Osteoblast (primary cell): ENCODE data around the gene CEACAM16. TPM values are rescaled to one million over a fixed set of nuclear protein-coding genes. Genes with fewer than 3 reads are reported as not detected.

Experiments used
- DNase-seq: peaks from one replicate; pipeline ENCODE4 v3.0.0; 2011; ENCODE audit warnings: low spot score, mixed read lengths; ENCODE audit not compliant: insufficient read length; ENCODE audit errors: missing footprints
- H2AFZ ChIP-seq: 2 replicates; pipeline ENCODE4 v1.6.0; 2011; ENCODE audit warnings: mild to moderate bottlenecking, low read length
- H3K27ac ChIP-seq: 2 replicates; pipeline ENCODE4 v1.5.1; 2011; ENCODE audit warnings: mild to moderate bottlenecking, low read depth, low read length, moderate library complexity
- H3K27me3 ChIP-seq: 2 replicates; pipeline ENCODE4 v1.6.0; 2012; ENCODE audit warnings: mild to moderate bottlenecking, control low read depth, inconsistent platforms, low read length, moderate library complexity; ENCODE audit not compliant: insufficient read depth
- H3K36me3 ChIP-seq: 2 replicates; pipeline ENCODE4 v1.5.1; 2011; ENCODE audit warnings: mild to moderate bottlenecking, low read length, control low read depth, moderate library complexity; ENCODE audit not compliant: insufficient read depth
- H3K4me1 ChIP-seq: 2 replicates; pipeline ENCODE4 v1.5.1; 2011; ENCODE audit warnings: mild to moderate bottlenecking, low read length, control low read depth, moderate library complexity; ENCODE audit not compliant: insufficient read depth
- H3K4me2 ChIP-seq: 2 replicates; pipeline ENCODE4 v1.6.0; 2011; ENCODE audit warnings: mild to moderate bottlenecking, low read length; ENCODE audit not compliant: insufficient read depth
- H3K4me3 ChIP-seq: fragments of 200-600 bp; sonication (generic); 3 replicates; pipeline ENCODE4 v1.5.1; 2012; ENCODE audit warnings: mild to moderate bottlenecking, low read length, inconsistent platforms; ENCODE audit not compliant: insufficient read depth
- H3K79me2 ChIP-seq: 2 replicates; pipeline ENCODE4 v1.6.0; 2012; ENCODE audit warnings: mild to moderate bottlenecking, low read length, control low read depth, inconsistent platforms; ENCODE audit not compliant: insufficient read depth
- H3K9me3 ChIP-seq: 2 replicates; pipeline ENCODE4 v1.5.1; 2011; ENCODE audit warnings: low read depth, low read length, control low read depth
- H4K20me1 ChIP-seq: 2 replicates; pipeline ENCODE4 v1.6.0; 2012; ENCODE audit warnings: mild to moderate bottlenecking, low read length, control low read depth; ENCODE audit not compliant: insufficient read depth
- small RNA-seq: library from RNA; depleted of rRNA; stranded (forward); fragments of <200 nt; gene quantifications from one replicate; pipeline ENCODE3, GENCODE V24; 2012
- total RNA-seq: library from RNA; depleted of rRNA; stranded (reverse); fragments of >200 nt; gene quantifications from 2 replicates; pipeline ENCODE4 v1.2.3, GENCODE V29; 2012
- TF ChIP-seq, protein P1 (sequence below): IDR thresholded peaks from 2 replicates; pipeline ENCODE4 v1.5.1; 2011; ENCODE audit warnings: mild to moderate bottlenecking, low read depth, low read length, moderate library complexity; ENCODE audit errors: extremely low read depth

CEACAM16 gene
- total RNA-seq, 1 donor = not detected

DNA sequence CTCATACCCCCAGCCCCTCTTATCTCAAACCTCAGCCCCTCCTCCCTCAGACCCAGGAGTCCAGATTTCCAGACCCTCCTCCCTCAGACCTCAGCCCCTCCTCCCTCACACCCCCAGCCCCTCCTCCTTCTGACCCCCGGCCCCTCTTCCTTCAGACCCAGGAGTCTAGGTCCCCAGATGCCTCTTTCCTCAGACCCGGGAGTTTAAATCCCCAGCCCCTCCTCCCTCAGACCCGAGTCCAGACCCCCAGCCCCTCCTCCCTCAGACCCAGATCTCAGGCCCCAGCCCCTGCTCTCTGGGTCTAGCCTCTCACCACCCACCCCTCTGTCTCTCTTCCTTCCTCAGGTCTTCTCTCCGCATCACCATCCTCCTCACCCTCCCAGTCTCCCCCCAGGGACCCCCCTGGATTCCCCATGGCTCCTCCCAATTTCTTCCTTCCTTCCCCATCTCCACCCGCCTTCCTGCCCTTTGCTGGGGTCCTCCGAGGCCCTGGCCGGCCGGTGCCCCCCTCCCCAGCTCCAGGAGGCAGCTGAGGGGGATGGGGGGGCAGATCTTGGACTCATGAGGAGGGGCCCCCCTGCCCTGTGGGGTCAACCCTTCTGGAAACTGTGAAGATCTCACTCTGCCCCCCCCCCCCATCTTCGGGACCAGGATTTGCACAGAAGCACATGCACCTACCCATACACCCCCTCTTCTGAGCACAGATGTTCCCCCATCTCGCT, 60.3 kb downstream of the CEACAM16 start:
- Histone ChIP-seq H3K36me3 (peaks cover 53% of the 10 kb centered on the region), H4K20me1 (peaks cover 13% of the 10 kb centered on the region), H3K4me2 (no peak overlapping the region), H3K4me1 (peaks cover 25% of the 10 kb centered on the region), H3K79me2 (peaks cover 13% of the 10 kb centered on the region), H3K9me3 (no peaks in the 10 kb centered on the region), H3K27me3 (no peaks in the 10 kb centered on the region), H3K27ac (no peak overlapping the region), H2AFZ (no peak overlapping the region), H3K4me3 (no peak overlapping the region)
- TF ChIP-seq, protein P1, sequence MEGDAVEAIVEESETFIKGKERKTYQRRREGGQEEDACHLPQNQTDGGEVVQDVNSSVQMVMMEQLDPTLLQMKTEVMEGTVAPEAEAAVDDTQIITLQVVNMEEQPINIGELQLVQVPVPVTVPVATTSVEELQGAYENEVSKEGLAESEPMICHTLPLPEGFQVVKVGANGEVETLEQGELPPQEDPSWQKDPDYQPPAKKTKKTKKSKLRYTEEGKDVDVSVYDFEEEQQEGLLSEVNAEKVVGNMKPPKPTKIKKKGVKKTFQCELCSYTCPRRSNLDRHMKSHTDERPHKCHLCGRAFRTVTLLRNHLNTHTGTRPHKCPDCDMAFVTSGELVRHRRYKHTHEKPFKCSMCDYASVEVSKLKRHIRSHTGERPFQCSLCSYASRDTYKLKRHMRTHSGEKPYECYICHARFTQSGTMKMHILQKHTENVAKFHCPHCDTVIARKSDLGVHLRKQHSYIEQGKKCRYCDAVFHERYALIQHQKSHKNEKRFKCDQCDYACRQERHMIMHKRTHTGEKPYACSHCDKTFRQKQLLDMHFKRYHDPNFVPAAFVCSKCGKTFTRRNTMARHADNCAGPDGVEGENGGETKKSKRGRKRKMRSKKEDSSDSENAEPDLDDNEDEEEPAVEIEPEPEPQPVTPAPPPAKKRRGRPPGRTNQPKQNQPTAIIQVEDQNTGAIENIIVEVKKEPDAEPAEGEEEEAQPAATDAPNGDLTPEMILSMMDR = no peak
- peak; percentile 81 for DNase-seq

Small RNA genes within 50 kb of the gene (small RNA-seq; reads per million reads assigned to genes)
- not detected for gene RF00285

Other genes starting within 250 kb of the CEACAM16 start
- gene ZNF180, start 198.6 kb upstream of the CEACAM16 start, total RNA-seq = 5.0 and 9.4 TPM in 2 replicates
- not detected in 2 replicates for gene CEACAM20, start 169.5 kb upstream of the CEACAM16 start, total RNA-seq
- gene IGSF23, start 85.6 kb upstream of the CEACAM16 start, total RNA-seq = not detected in 2 replicates
- gene PVR, start 55.2 kb upstream of the CEACAM16 start, total RNA-seq = 50.1 and 53.6 TPM in 2 replicates
- 0.72 and 1.2 TPM in 2 replicates for gene CEACAM19, start 27.7 kb upstream of the CEACAM16 start, total RNA-seq
- gene BCL3, start 49.6 kb downstream of the CEACAM16 start, total RNA-seq = 6.5 and 7.2 TPM in 2 replicates
- not detected in 2 replicates for gene CBLC, start 78.7 kb downstream of the CEACAM16 start, total RNA-seq
- 4.3 and 4.4 TPM in 2 replicates for gene BCAM, start 110.0 kb downstream of the CEACAM16 start, total RNA-seq
- gene NECTIN2, start 147.1 kb downstream of the CEACAM16 start, total RNA-seq = 38.9 and 46.0 TPM in 2 replicates
- 28.3 and 31.8 TPM in 2 replicates for gene TOMM40, start 192.1 kb downstream of the CEACAM16 start, total RNA-seq
- gene APOE, start 206.6 kb downstream of the CEACAM16 start, total RNA-seq = 44.5 and 46.6 TPM in 2 replicates
- 1.2 and 1.4 TPM in 2 replicates for gene APOC1, start 215.5 kb downstream of the CEACAM16 start, total RNA-seq
- not detected in 2 replicates for gene APOC4, start 243.1 kb downstream of the CEACAM16 start, total RNA-seq
- gene APOC2, start 246.9 kb downstream of the CEACAM16 start, total RNA-seq = not detected in 2 replicates